Subcutaneous abdominal adipose tissue (tissue), 5 donors: ENCODE results near the gene EMC1.
A peak's percentile ranks its signal among the peaks of the same experiment; 100 is the strongest.
"Not testable (repeated sequence)": the region's sequence is repeated elsewhere in the genome, so short reads cannot be mapped to it uniquely, and the experiment has no call there.

ENCODE experiments used
- H3K27ac ChIP-seq: one replicate; pipeline ENCODE4 v1.7.0; 2013; ENCODE audit warnings: low read depth, mild to moderate bottlenecking, inconsistent platforms, low read length, moderate library complexity
- H3K27me3 ChIP-seq, 5 donors: one replicate each; pipeline ENCODE4 v1.7.0; 2013; ENCODE audit warnings: low read length in 5 of 5, inconsistent platforms in 1 of 5; ENCODE audit not compliant: control insufficient read depth in 5 of 5, insufficient read depth in 4 of 5
- H3K36me3 ChIP-seq, 5 donors: one replicate each; pipeline ENCODE4 v1.7.0; 2013; ENCODE audit warnings: low read length in 5 of 5; ENCODE audit not compliant: control insufficient read depth in 5 of 5, insufficient read depth in 5 of 5
- H3K4me1 ChIP-seq, 5 donors: one replicate each; pipeline ENCODE4 v1.7.0; 2013; ENCODE audit warnings: low read length in 5 of 5, mild to moderate bottlenecking in 3 of 5, moderate library complexity in 1 of 5; ENCODE audit not compliant: control insufficient read depth in 5 of 5, insufficient read depth in 5 of 5
- H3K4me3 ChIP-seq, 5 donors: one replicate each; pipeline ENCODE4 v1.7.0; 2013; ENCODE audit warnings: low read length in 5 of 5, low read depth in 1 of 5
- H3K9ac ChIP-seq, 5 donors: one replicate each; pipeline ENCODE4 v1.7.0; 2013; ENCODE audit warnings: low read length in 5 of 5, mild to moderate bottlenecking in 4 of 5, moderate library complexity in 3 of 5
- H3K9me3 ChIP-seq, 5 donors: one replicate each; pipeline ENCODE4 v1.7.0; 2013; ENCODE audit warnings: low read length in 5 of 5; ENCODE audit not compliant: control insufficient read depth in 5 of 5
- donor health status: healthy.
- donor health status: healthy.
- donor health status: healthy.
- donor health status: healthy.
- donor health status: healthy.

EMC1 gene

DNA sequence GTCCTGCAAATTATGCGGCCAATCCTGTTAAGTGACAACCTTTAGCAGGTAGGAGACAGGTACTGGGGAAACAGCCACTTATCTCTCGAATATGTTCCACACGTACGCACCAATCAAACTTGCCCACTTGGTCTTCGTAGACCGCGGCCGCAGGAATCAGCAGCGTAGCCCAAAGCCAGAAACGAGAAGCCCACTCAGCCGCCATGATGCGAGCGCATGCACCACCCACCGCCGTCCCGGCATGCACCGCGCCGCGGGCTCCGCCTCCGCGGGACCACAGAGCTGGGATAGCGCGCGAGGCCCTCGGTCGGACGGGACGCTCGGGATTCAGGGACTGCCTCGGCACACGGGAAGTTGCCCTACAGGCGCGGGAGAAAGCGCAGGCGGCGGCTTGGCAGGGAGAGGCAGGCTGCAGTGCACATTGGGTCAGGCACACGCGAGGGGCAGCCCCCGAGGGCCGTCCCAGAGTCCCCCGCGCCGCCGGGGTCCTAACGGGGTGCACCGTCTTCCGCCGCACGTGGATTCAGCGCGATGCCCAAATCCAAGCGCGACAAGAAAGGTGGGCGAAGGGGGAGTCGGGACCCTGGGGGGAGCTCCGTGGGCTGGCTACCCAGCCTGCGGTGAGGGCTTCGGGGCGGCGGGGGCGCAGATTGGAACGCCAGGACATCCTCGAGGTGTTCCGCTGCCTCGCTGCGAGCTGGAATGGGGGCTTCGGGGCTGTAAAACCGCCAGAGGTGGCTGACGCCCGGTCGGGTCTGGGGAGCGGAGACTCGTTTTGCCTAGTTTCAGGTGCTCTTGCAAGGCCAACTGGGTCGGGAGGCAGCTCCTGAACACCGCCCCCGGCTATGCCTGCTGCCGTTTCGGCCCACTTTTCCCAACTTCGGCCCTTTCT, at the start of gene EMC1, which contains the start of gene MRTO4:
TSS of gene EMC1 (minus strand) at position 220 of the 892 bp plus-strand sequence. CDS start at position 205, 15 bp downstream.
TSS of gene MRTO4 (plus strand) at position 501 of the 892 bp plus-strand sequence. CDS start at position 532, 31 bp downstream.
- Histone ChIP-seq H3K4me3 (peak within 1 kb of the TSS; percentile 75 to 98 (median 95)), H3K27me3 (no peaks in the 10 kb centered on the region), H3K4me1 (peaks cover 3 to 34% (median 32%) of the 10 kb centered on the region in 5 donors), H3K36me3 (peaks cover 0 to 17% (median 11%) of the 10 kb centered on the region in 5 donors), H3K9me3 (no peaks in the 10 kb centered on the region), H3K27ac (peak within 1 kb of the TSS; percentile 76), H3K9ac (peak within 1 kb of the TSS; percentile 56 to 98 (median 88))

DNA sequence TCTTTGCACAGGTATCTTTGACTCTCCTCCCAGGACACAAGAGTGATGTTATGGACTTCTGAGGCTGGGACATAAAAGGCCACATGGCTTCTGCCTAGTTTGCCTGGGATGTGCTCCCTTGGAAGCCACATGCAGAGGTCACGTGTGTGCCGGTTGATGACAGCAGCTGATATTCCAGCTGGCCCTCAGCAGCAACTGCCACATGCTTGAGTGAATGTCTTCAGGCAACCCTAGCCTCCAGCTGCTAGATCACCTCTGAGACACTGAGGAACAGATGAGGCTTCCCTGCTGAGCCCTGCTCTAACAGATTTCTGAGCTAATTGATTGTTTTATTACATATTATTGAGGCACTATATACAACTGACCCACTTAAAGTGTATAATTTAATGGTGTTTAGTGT, 48.9 kb upstream of the EMC1 start:
- Histone ChIP-seq H3K4me3 (no peak overlapping the region), H3K9me3 (peaks cover 0 to 3% (median 2%) of the 10 kb centered on the region in 5 donors), H3K27me3 (no peaks in the 10 kb centered on the region), H3K36me3 (peaks cover 0 to 33% (median 28%) of the 10 kb centered on the region in 5 donors), H3K4me1 (no peaks in the 10 kb centered on the region), H3K27ac (no peak overlapping the region), H3K9ac (no peak overlapping the region)

DNA sequence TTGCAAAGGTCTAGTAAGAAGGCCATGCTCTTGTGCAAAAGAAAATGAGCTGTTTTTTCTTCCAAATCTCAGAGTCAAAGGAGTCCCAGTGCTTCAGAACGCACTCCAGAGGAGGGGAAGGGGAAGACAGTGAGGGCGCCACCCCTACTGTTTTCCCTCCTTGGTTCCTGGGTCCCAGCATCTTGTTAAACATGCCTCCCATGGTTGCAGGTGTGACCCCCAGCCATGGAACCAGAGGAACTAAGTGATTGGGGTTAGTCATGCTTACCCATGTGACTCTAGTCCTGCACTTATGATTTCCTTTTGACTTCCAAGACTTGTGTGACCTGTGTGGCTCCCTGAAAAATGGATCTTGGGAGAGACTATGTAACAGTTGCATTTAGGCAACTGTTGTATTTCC, 43.3 kb upstream of the EMC1 start:
- H3K4me3 ChIP-seq, result peak overlapping the region in 2 of 5 donors; percentile 4 to 11
- H3K4me1 ChIP-seq, result no peaks in the 10 kb centered on the region
- no peak overlapping the region for H3K27ac ChIP-seq
- no peak overlapping the region for H3K9ac ChIP-seq
- H3K36me3 ChIP-seq, result peaks cover 0 to 3% (median 0%) of the 10 kb centered on the region in 5 donors
- H3K9me3 ChIP-seq, result peaks cover 0 to 13% (median 12%) of the 10 kb centered on the region in 5 donors
- no peaks in the 10 kb centered on the region for H3K27me3 ChIP-seq

DNA sequence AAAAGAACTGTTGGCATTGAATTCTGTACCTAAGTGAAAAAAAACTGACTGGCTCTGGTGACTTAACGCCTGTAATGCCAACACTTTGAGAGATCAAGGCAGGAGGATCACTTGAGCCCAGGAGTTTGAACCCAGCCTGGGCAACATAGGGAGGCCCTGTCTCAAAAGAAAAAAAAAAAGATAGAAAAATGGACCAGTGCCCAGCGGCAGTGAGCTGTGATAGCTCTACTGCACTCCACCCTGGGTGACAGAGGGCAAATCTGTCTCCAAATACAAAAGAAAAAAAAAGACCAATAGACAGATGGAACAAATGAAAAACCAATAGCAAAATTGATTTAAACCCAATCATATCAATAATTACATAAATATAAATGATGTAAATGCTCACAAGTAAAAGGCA, 37.9 kb upstream of the EMC1 start:
- Histone ChIP-seq H3K27ac (no peak overlapping the region), H3K9ac (peak overlapping the region in 2 of 5 donors; percentile 41 to 68), H3K27me3 (no peaks in the 10 kb centered on the region), H3K36me3 (peaks cover 0 to 3% (median 0%) of the 10 kb centered on the region in 5 donors), H3K4me1 (peaks cover 0 to 13% (median 10%) of the 10 kb centered on the region in 5 donors), H3K4me3 (peak overlapping the region; percentile 63 to 72 (median 68)), H3K9me3 (peaks cover 0 to 2% (median under 1%) of the 10 kb centered on the region in 5 donors)

DNA sequence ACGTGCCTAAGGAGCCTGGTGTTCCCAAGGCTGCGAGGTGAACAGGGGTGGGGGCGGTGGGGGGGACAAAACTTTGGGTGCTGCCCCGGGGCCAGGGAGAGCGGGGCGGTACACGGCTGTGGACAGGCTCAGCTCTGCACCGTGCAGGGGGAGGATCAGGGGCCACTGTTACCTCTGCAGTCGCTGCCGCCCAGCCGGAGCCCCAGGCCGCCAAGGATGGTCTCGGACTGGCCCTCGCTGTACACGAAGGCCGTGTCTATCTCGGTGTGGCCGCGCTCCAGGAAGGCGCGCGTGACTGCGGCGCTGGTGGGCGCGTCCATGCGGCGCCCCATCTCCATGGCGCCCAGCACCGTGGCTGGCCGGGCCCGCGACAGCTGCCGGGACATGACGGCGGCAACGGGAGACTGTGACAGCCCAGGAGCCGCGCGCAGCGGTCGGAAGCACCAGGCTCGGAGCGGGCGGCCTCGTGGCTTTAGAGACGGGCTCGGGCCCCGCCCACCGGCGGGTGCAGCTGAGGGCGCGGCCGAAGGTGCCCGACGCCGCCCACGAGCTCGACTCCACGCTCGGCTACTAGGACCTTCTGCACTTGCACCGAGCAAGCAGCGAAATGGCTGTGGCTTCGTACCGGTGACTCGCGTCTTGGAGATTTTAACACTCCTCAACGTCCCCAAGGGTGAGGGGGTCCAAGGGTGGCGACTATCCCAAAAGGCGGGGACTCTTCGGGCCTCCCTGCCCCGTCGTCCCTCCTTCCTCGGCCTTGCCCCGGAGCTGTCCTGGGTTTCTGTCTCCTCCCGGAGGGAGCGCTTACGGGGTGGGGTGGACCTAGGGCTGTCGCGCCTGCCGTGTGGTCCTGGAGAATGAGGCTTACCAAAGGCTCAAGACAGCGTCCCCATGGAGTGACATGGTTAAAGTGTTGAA, 37.3 kb upstream of the EMC1 start, which contains the start of gene AKR7A3:
TSS of gene AKR7A3 (minus strand) at position 447 of the 918 bp plus-strand sequence. CDS start at position 386, 61 bp downstream.
- not testable (repeated sequence) for H3K9me3 ChIP-seq, H3K27ac ChIP-seq, H3K27me3 ChIP-seq, H3K36me3 ChIP-seq
- peak within 1 kb of the TSS in 2 of 5 donors; percentile 41 to 68 for H3K9ac ChIP-seq
- peaks cover 0 to 13% (median 10%) of the 10 kb centered on the region in 5 donors for H3K4me1 ChIP-seq
- peak within 1 kb of the TSS; percentile 63 to 72 (median 68) for H3K4me3 ChIP-seq

DNA sequence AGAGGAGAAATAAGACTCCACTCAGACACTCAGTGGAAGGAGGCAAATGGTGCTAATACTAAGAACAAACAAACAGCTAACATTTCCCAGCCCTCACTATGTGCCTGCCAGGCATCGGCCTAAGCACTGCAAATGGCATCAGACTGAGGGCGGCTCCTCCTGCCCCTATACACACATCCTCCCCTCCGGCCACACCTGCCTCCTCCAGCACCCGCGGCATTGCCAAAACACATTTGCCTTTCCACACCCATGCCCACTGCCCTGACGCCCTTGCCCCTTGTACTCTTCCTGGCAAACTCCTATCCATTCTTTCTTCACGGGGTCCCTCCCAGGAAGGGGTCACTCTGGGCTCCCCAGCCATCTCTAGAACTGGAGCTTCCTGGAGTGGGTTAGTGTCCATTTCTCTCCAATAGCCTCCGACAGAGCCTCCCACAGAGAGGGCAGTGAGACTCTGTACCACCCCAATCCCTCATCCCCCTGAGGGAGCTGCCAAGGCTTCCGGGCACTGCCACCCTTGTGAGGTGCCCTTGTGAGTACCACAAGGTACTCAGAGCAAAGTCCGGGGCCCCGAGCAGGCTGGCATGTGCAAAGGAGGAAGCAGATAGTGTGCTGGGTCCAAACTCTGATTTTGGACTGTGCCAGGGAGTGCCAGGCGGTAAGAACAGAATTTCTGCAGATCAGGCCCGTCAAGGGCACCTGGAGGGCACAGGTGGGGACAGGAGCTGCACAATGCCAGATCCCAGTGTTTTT, 36.3 kb upstream of the EMC1 start:
- no peaks in the 10 kb centered on the region for H3K9me3 ChIP-seq
- no peak overlapping the region for H3K27ac ChIP-seq
- no peak overlapping the region for H3K9ac ChIP-seq
- H3K36me3 ChIP-seq, result peaks cover 0 to 5% (median 2%) of the 10 kb centered on the region in 5 donors
- no peak overlapping the region for H3K4me3 ChIP-seq
- H3K27me3 ChIP-seq, result no peaks in the 10 kb centered on the region
- peaks cover 0 to 13% (median 10%) of the 10 kb centered on the region in 5 donors for H3K4me1 ChIP-seq

DNA sequence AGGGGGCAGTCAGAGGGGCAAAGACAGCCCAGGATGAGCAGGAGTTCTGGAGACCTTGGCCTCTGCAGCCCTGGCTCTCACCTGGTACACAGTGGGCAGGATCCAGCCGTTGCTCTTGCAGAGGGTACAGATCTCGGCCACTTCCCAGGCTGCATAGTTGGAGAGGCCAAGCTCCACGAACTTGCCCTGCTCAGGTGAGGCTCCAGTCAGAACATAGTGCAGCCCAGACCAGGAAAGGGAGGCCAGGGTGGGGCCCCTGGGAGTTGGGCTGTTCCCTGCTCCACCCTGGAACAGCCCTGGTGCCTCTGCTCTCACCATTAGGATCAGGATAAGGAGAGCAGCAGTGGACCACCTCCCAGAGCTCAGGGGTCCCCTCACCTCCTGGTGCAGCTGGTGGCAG, 34.5 kb upstream of the EMC1 start:
- H3K9me3 ChIP-seq, H3K4me3 ChIP-seq, H3K27ac ChIP-seq, H3K9ac ChIP-seq, H3K36me3 ChIP-seq, H3K27me3 ChIP-seq: not testable (repeated sequence)
- peaks cover 0 to 13% (median 10%) of the 10 kb centered on the region in 5 donors for H3K4me1 ChIP-seq

DNA sequence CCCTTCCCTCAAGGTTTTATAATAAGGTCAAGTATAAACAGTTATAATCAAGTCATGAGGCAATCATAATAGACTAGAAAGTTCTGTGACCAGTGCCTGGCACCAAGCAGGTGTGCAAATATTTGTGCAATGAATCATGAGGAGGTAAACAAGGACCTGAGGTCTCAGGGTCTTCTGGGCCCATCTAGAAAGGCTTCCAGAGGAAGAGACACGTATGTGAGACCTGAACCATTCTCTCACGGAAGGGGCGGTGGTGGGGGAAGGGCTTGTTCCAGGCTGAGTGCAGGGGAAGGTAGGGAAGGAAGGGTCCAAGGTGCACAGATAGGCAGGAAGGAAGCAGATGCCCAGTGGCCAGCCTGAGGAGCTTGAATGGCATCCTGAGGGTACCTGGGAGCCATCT, 34.0 kb upstream of the EMC1 start:
- not testable (repeated sequence) for H3K27me3 ChIP-seq, H3K36me3 ChIP-seq, H3K9ac ChIP-seq, H3K27ac ChIP-seq, H3K4me3 ChIP-seq, H3K9me3 ChIP-seq
- H3K4me1 ChIP-seq, result peaks cover 0 to 13% (median 10%) of the 10 kb centered on the region in 5 donors

DNA sequence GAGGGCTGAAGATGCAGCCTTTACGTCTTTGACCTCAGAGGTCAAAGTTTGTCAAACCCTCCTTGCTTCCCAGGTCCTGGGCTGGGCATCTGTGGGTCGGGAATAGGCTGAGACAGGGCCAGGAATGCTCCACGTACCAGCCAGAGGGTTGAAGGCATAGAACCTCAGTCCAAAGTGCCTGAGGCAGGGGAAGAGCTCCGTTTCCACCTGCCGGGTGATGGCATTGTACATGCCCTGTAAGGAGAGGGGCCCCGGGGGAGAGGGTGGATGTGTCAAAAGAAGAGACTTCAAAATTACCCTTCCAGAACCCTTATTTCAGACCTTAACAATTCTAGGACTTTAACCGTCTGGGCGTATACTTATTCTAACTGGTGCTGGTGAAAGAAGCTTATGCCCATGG, 33.6 kb upstream of the EMC1 start:
- peaks cover 0 to 13% (median 10%) of the 10 kb centered on the region in 5 donors for H3K4me1 ChIP-seq
- no peak overlapping the region for H3K4me3 ChIP-seq
- no peak overlapping the region for H3K9ac ChIP-seq
- H3K27ac ChIP-seq, result no peak overlapping the region
- peaks cover 0 to 5% (median 2%) of the 10 kb centered on the region in 5 donors for H3K36me3 ChIP-seq
- no peaks in the 10 kb centered on the region for H3K27me3 ChIP-seq
- no peaks in the 10 kb centered on the region for H3K9me3 ChIP-seq
